K562 (cell line): Measurements from ENCODE around the gene GALNT13. TPM values are rescaled to one million over a fixed set of nuclear protein-coding genes. Genes with fewer than 3 reads are reported as not detected.

Source experiments
- ATAC-seq: fragments of 200-7000 bp; cut with Tn5 transposase; 3 replicates; pipeline ENCODE4 v1.9.1; 2020; ENCODE audit warnings: moderate library complexity
- BruUV-seq: library from RNA; stranded (reverse); fragments of 400-500 nt; replicated peaks from 2 replicates; lab custom pipeline; 2021; lab: Mats Ljungman, UMichigan
- CTCF ChIA-PET: fragments of 300-600 bp; formaldehyde crosslinking; extraction: SDS; loops from one replicate; lab custom pipeline; 2021; ENCODE audit warnings: low intra/inter-chr PET ratio; lab: Yijun Ruan, JAX
- POLR2A ChIA-PET: fragments of 300-600, 350-650 bp; sonication (Branson Sonifier 250); formaldehyde crosslinking; extraction: SDS; loops from one replicate; lab custom pipeline; 2021; ENCODE audit warnings: antibody characterized with exemption, inconsistent platforms; lab: Yijun Ruan, JAX
- DNase-seq, 4 experiments: peaks; one replicate each; pipeline versions ENCODE4 v3.0.0 to v3.0.0-alpha.2; 2011 to 2018; ENCODE audit warnings: low spot score in 3 of 4, mixed read lengths in 3 of 4; ENCODE audit errors: extremely low read depth in 1 of 4
- FAIRE-seq: peaks from 2 replicates; lab custom pipeline; 2011; peaks lifted over from hg19 to GRCh38; lab: Jason Lieb, UNC
- H2AFZ ChIP-seq: 2 replicates; pipeline ENCODE4 v1.6.0; 2011; ENCODE audit warnings: low read depth, low read length, control low read depth, inconsistent platforms
- H3K27ac ChIP-seq: fragments of 200-600 bp; 3 replicates; pipeline ENCODE4 v1.8.0; 2011; ENCODE audit warnings: low read depth, mild to moderate bottlenecking, control low read depth, inconsistent platforms, low read length, moderate library complexity, mixed read lengths; ENCODE audit errors: extremely low read depth
- H3K27me3 ChIP-seq, 2 experiments: fragments of 300-600 bp in 1 of 2; 2 replicates in 1 of 2; 3 replicates in 1 of 2; pipeline versions ENCODE4 v1.6.0 to v1.8.0; 2011; ENCODE audit warnings: inconsistent platforms in 2 of 2, low read length in 2 of 2, mild to moderate bottlenecking in 1 of 2, mixed read lengths in 1 of 2, moderate library complexity in 1 of 2; ENCODE audit not compliant: control insufficient read depth in 2 of 2, insufficient read depth in 2 of 2
- H3K36me3 ChIP-seq: fragments of 300-600 bp; 3 replicates; pipeline ENCODE4 v1.8.0; 2011; ENCODE audit warnings: mild to moderate bottlenecking, low read length, inconsistent platforms; ENCODE audit not compliant: control insufficient read depth, insufficient read depth
- H3K4me1 ChIP-seq, 2 experiments: fragments of 200-600 bp in 1 of 2; replicated peaks in 1 of 2; 2 replicates in 1 of 2; 3 replicates in 1 of 2; pipeline versions ENCODE4 v1.5.1 to v1.8.0; 2011; ENCODE audit warnings: inconsistent platforms in 2 of 2, low read length in 2 of 2, mild to moderate bottlenecking in 1 of 2, mixed read lengths in 1 of 2, moderate library complexity in 1 of 2; ENCODE audit not compliant: control insufficient read depth in 2 of 2, insufficient read depth in 2 of 2
- H3K4me2 ChIP-seq: 2 replicates; pipeline ENCODE4 v1.6.1; 2011; ENCODE audit warnings: low read length, control low read depth, inconsistent platforms, mixed read lengths; ENCODE audit not compliant: insufficient read depth
- H3K4me3 ChIP-seq: fragments of 200-600 bp; sonication (generic), shearing (Covaris generic); 2 replicates; pipeline ENCODE4 v1.5.1; 2016; ENCODE audit warnings: control low read depth, inconsistent platforms
- H3K79me2 ChIP-seq: fragments of 200-600 bp; 3 replicates; pipeline ENCODE4 v1.8.0; 2011; ENCODE audit warnings: low read length, inconsistent platforms; ENCODE audit not compliant: control insufficient read depth, insufficient read depth
- H3K9ac ChIP-seq, 2 experiments: 2 replicates each; pipeline versions ENCODE4 v1.6.0 to v1.6.1; 2011; ENCODE audit warnings: low read depth in 2 of 2, low read length in 2 of 2, control low read depth in 1 of 2, inconsistent platforms in 1 of 2, mild to moderate bottlenecking in 1 of 2, mixed read lengths in 1 of 2; ENCODE audit not compliant: insufficient read depth in 1 of 2
- H3K9me1 ChIP-seq: one replicate; pipeline ENCODE4 v1.6.0; 2011; ENCODE audit warnings: inconsistent platforms, mild to moderate bottlenecking, low read length, moderate library complexity; ENCODE audit not compliant: control insufficient read depth, insufficient read depth
- H3K9me3 ChIP-seq: replicated peaks from 2 replicates; pipeline ENCODE4 v1.5.1; 2011; ENCODE audit warnings: low read depth, low read length, inconsistent platforms; ENCODE audit not compliant: control insufficient read depth, insufficient read depth
- H4K20me1 ChIP-seq: replicated peaks from 2 replicates; pipeline ENCODE4 v1.6.1; 2011; ENCODE audit warnings: low read length, inconsistent platforms, mixed read lengths; ENCODE audit not compliant: control insufficient read depth, insufficient read depth
- CCNT2 ChIP-seq: IDR thresholded peaks from 2 replicates; pipeline ENCODE4 v1.6.1; 2011; ENCODE audit warnings: borderline replicate concordance, low read depth, mild to moderate bottlenecking, moderate library complexity, mixed read lengths, low read length; ENCODE audit not compliant: insufficient read length; ENCODE audit errors: extremely low read depth
- CEBPB ChIP-seq: fragments of 450-650 bp; IDR thresholded peaks from 2 replicates; pipeline ENCODE4 v1.6.1; 2016; ENCODE audit warnings: missing genetic modification characterization, missing compliant biosample characterization
- GATAD2B ChIP-seq: fragments of 450-650 bp; IDR thresholded peaks from 2 replicates; pipeline ENCODE4 v1.6.1; 2017; ENCODE audit warnings: mild to moderate bottlenecking, borderline replicate concordance
- IFI16 ChIP-seq: fragments of 250-450 bp; sonication (Bioruptor Pico); IDR thresholded peaks from 2 replicates; pipeline ENCODE4 v2.1.2; 2022; ENCODE audit warnings: mild to moderate bottlenecking, inconsistent platforms
- ZNF518B ChIP-seq: fragments of 250-450 bp; sonication (Bioruptor Pico); IDR thresholded peaks from 2 replicates; pipeline ENCODE4 v1.5.0; 2021; ENCODE audit warnings: mild to moderate bottlenecking, moderate library complexity
- WGBS: fragments of 100-300 bp; shearing (Covaris generic); methylation state at CpG from one replicate; pipeline ENCODE4 v1.1.6; 2016; ENCODE audit warnings: low coverage, mixed read lengths; ENCODE audit not compliant: insufficient coverage; ENCODE audit errors: missing lambda C conversion rate; 5-methylcytosine and 5-hydroxymethylcytosine counted together
- in situ Hi-C: fragments of 300-500 bp; cut with MboI; formaldehyde crosslinking; loops from 4 replicates; pipeline ENCODE4 v1.15.0; 2018; ENCODE audit warnings: inconsistent platforms, mixed read lengths
- intact Hi-C: fragments of 100-400 bp; cut with micrococcal nuclease; formaldehyde crosslinking; loops from 2 replicates; pipeline ENCODE4 v1.14.2; 2022
- polyA plus RNA-seq, 8 experiments: library from polyadenylated mRNA; depleted of rRNA in 4 of 8; stranded (reverse) in 5 of 8; unstranded in 3 of 8; fragments of >200 nt; fragmentation: Nextera tagmentation in 2 of 8; fragmentation: Illumina TruSeq in 1 of 8; extraction: Ambion mirVana in 2 of 8; extraction: Trizol in 1 of 8; gene quantifications; 2 replicates each; pipeline versions ENCODE4 v1.2.1 to v1.2.3, GENCODE V29; 2011 to 2014; ENCODE audit warnings: inconsistent platforms in 1 of 8, missing spikeins in 1 of 8
- total RNA-seq, 7 experiments: library from RNA; depleted of rRNA in 6 of 7; stranded (reverse); fragments of >200 nt in 6 of 7; fragmentation: Illumina TruSeq in 2 of 7; extraction: Trizol in 2 of 7; gene quantifications; 2 replicates each; pipeline versions ENCODE4 v1.2.1 to v1.2.3, GENCODE V29; 2011 to 2021; ENCODE audit warnings: low replicate concordance in 1 of 7

The GALNT13 gene
- total and polyA plus RNA-seq, 9 of the 15 experiments (the other 6 are each of a cell fraction or from before 2014, with no cell fraction given), result not detected

- no TSS peak for BruUV-seq
- Histone ChIP-seq H3K27ac (no peak overlapping the region), H3K9me3 (no peaks in the 10 kb centered on the region), H3K9ac (no peak overlapping the region), H3K9me1 (no peaks in the 10 kb centered on the region), H3K4me1 (no peaks in the 10 kb centered on the region), H3K4me2 (no peak overlapping the region), H3K4me3 (no peak overlapping the region), H3K79me2 (no peaks in the 10 kb centered on the region), H3K36me3 (no peaks in the 10 kb centered on the region), H3K27me3 (no peaks in the 10 kb centered on the region), H2AFZ (no peak overlapping the region), H4K20me1 (no peaks in the 10 kb centered on the region)
- CTCF ChIA-PET, result no interaction called here
- no peak for ATAC-seq
- DNase-seq, result no peak
- POLR2A ChIA-PET, result no interaction called here
- 4% methylated on average over 5 of the region's 5 CpGs for WGBS
- intact Hi-C loops (no loop called here), in situ Hi-C loops (no loop called here)
- TF ChIP-seq GATAD2B (no peak), IFI16 (CRISPR knock-in tag) (no peak), CCNT2 (no peak), CEBPB (tag) (no peak), ZNF518B (CRISPR knock-in tag) (no peak)
- no peak for FAIRE-seq
Observed at GRCh38 chr2:154477319-154477718, 605.6 kb downstream of the GALNT13 start.
